H7 (cell line): ENCODE results near the gene CHCHD3. TPM values are rescaled to one million over a fixed set of nuclear protein-coding genes. Genes with fewer than 3 reads are reported as not detected.

Source experiments
- DNase-seq: peaks from one replicate; pipeline ENCODE4 v3.0.0; 2012
- H3K27me3 ChIP-seq: 2 replicates; pipeline ENCODE4 v1.6.0; 2011; ENCODE audit warnings: mild to moderate bottlenecking, low read length; ENCODE audit not compliant: control insufficient read depth, insufficient read depth
- H3K36me3 ChIP-seq: replicated peaks from 2 replicates; pipeline ENCODE4 v1.5.1; 2011; ENCODE audit warnings: low read length; ENCODE audit not compliant: control insufficient read depth, insufficient read depth
- H3K4me3 ChIP-seq: 2 replicates; pipeline ENCODE4 v1.5.1; 2011; ENCODE audit warnings: low read depth, mild to moderate bottlenecking, control low read depth, low read length, moderate library complexity; ENCODE audit not compliant: insufficient read depth
- total RNA-seq: library from RNA; depleted of rRNA; stranded (reverse); fragments of >200 nt; shearing (Covaris generic); gene quantifications from 2 replicates; pipeline ENCODE4 v1.2.3, GENCODE V29; 2014

Gene CHCHD3
- total RNA-seq, 1 experiment from 2014 or later = 121 TPM

DNA sequence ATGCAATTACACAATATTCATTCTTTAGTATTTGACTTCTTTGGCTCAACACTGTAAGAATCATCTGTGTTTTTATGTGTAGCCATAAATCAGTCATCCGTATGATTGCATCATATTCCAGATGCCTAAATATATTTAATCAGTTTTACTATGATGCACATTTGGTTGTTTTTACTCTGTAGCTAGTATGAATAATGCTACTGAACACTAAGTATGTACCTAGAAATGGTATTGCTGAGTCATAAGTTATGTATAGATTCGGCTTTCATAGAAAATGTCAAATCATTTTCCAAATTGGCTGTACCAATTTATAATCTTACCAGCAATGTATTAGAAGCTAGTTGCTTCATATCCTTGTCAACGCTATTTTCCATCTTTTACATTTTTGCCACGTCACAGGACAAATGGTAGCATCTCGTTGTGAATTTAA lies 308.3 kb downstream of the CHCHD3 start:
- H3K4me3 ChIP-seq = no peak overlapping the region
- no peak for DNase-seq
- H3K27me3 ChIP-seq = no peaks in the 10 kb centered on the region
- H3K36me3 ChIP-seq = no peaks in the 10 kb centered on the region

DNA sequence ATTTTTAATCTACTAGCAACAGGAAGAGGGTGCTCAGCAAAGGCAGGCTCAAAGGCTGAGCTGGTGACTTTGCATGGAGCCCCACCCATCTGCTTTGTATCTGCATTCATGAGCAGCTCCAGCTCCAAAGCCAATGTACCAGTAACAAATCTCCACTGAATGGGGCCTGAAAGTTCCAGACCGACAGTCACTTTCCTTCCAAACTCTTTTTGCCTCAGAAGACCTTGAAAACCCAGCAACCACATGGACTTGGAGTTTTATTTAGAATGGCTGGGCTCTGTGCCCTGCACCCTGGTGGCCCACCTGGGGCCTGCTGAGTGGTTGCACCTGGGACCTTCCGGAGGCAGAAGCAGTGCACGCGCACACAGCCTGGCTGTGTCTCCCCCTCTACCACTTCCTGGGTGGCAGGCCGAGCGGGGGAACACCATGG lies 310.6 kb downstream of the CHCHD3 start:
- no peak for DNase-seq
- H3K4me3 ChIP-seq = no peak overlapping the region
- no peaks in the 10 kb centered on the region for H3K27me3 ChIP-seq
- no peaks in the 10 kb centered on the region for H3K36me3 ChIP-seq

DNA sequence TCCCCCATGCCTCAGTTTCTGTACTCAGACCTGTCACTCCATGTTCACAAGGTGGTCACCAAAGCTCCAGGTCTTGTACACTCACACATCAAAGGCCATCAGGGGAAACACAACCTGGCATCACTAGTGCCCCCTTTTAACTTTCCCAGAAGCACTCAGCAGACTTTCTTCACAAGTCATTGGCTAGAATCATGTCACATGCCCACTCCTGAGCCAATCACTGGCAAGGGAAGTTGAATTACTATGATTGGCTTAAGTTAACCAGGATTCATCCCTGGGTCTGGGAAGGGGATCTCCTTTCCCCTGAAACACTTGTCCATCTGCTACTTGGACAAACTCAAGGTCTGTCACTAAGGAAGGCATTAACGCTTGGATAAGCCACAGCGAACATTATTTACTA lies 311.8 kb downstream of the CHCHD3 start:
- no peak for DNase-seq
- H3K36me3 ChIP-seq = no peaks in the 10 kb centered on the region
- no peaks in the 10 kb centered on the region for H3K27me3 ChIP-seq
- no peak overlapping the region for H3K4me3 ChIP-seq

DNA sequence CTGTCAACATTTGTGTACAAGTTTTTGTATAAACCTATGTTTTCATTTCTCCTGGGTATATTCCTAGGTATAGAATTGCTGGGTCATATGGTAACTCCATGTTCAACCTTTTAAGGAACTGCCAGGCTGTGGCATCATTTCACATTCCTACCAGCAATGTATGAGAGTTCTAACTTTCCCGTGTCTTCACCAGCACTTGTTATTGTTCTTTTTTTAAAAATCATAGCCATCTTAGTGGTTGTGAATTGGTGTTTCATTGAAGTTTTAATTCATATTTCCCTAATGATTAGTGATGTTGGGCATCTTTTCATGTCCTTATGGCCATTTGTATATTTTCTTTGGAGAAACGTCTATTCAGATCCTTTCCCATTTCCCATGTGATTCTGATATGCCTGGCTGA lies 312.6 kb downstream of the CHCHD3 start:
- no peaks in the 10 kb centered on the region for H3K27me3 ChIP-seq
- H3K4me3 ChIP-seq = no peak overlapping the region
- no peaks in the 10 kb centered on the region for H3K36me3 ChIP-seq
- no peak for DNase-seq

DNA sequence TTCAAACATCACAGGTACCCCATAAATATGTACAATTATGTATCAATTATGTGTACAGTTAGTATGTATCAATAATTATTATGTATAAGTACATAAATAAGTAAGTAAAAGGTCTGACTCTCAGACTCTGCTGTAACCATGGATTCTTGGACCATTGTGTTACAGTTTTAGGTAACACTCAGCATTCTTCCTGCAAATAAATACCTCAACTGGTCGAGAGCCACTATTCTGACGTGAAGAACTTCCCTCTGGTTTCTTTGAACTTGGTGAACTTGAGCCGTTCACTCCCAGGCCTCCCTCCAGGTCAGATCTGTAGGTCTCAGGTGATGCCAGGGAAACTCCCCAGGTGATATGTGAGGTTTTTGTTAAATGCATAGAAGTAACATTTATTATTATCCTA lies 313.8 kb downstream of the CHCHD3 start:
- no peaks in the 10 kb centered on the region for H3K27me3 ChIP-seq
- no peak for DNase-seq
- H3K36me3 ChIP-seq = no peaks in the 10 kb centered on the region
- H3K4me3 ChIP-seq = no peak overlapping the region

DNA sequence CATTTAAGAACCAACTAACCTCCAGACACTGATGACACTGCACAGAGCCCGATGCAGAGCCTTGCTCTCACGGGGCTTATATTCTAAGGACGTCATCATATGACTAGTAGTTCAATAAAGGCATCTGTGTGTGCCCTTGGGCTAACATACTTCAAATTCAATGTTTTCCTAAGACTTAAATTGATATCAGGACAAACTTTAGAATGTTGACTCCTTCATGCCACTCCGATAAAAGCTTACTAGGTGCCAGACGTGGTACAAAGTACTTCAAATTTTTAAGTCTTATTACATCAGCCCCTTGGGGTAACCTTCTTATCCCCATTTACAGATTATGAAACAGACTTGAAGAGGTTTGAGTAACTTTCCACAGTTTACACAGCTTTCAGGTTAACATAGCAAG lies 314.5 kb downstream of the CHCHD3 start:
- Histone ChIP-seq H3K4me3 (no peak overlapping the region), H3K27me3 (no peaks in the 10 kb centered on the region), H3K36me3 (no peaks in the 10 kb centered on the region)
- DNase-seq = no peak

DNA sequence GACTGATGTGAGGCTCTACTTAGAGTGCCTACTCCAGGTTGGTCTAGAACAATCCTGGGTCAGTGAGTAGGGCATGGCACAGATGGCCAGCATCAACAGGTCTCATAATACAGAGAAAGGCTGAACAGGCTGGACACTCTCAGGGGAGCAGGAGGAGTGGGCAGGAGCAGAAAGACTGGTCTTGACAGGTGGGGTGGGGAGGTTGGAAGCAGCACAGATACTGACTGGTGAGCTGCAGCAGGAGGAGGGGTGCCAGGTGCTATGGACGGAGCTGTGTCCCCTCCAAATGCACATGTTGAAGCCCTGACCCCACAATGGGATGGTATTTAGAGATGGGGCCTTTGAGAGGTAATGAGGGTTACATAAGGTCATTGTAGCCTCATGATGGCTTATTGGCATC lies 315.2 kb downstream of the CHCHD3 start:
- DNase-seq = no peak
- H3K36me3 ChIP-seq = no peaks in the 10 kb centered on the region
- no peak overlapping the region for H3K4me3 ChIP-seq
- no peaks in the 10 kb centered on the region for H3K27me3 ChIP-seq

DNA sequence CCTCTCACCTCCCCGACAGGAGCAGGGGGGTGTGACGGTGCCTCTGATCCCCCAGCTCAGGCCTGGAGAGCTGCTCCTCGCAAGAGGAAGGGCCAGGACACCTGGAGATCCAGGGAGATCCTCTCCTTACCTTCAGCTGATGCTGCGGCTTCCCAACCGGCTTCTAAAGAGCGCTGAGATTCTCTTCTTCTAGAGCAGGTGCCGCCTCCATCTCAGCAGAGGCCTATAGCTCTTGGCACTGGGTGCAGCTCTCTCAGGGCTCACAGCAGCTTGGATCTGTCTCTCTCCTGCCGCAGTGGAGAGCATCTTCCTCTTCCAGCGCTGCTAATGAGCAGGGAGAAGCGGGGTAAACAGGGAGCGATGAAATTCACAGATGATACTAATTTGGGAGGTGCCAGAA lies 316.0 kb downstream of the CHCHD3 start:
- Histone ChIP-seq H3K27me3 (no peaks in the 10 kb centered on the region), H3K4me3 (no peak overlapping the region), H3K36me3 (no peaks in the 10 kb centered on the region)
- DNase-seq = no peak

DNA sequence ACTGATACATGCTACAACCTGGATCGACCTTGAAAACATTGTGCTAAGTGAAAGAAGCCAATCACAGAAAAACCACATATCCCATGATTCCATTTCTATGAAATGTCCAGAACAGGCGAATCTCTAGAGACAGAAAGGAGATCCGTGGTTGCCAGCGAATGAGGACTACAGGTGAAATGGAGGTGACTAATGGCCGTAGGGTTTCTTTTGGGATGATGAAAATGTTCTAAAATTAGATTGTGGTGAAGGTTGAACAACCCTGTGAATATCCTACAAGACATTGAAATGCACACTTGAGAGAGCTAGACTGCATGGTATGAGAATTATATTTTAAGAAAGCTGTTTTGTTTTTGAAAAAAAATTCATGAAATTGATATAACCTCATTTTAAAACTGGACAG lies 317.1 kb downstream of the CHCHD3 start:
- H3K36me3 ChIP-seq = no peaks in the 10 kb centered on the region
- no peak for DNase-seq
- H3K4me3 ChIP-seq = no peak overlapping the region
- H3K27me3 ChIP-seq = no peaks in the 10 kb centered on the region

DNA sequence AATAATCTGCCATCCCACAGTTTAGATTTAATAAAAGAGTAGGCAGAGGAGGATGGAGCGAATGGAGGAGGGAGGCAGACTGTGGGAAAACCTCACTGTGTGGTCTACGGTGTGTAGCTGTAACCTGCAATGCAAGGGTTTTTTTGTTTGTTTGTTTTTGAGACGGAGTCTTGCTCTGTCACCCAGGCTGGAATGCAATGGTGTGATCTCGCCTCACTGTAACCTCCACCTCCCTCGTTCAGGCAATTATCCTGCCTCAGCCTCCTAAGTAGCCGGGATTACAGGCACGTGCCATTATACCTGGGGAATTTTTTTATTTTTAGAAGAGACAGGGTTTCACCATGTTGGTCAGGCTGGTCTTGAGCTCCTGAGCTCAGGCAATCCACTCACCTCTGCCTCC lies 321.0 kb downstream of the CHCHD3 start:
- DNase-seq = no peak
- no peak overlapping the region for H3K4me3 ChIP-seq
- no peaks in the 10 kb centered on the region for H3K27me3 ChIP-seq
- H3K36me3 ChIP-seq = no peaks in the 10 kb centered on the region

DNA sequence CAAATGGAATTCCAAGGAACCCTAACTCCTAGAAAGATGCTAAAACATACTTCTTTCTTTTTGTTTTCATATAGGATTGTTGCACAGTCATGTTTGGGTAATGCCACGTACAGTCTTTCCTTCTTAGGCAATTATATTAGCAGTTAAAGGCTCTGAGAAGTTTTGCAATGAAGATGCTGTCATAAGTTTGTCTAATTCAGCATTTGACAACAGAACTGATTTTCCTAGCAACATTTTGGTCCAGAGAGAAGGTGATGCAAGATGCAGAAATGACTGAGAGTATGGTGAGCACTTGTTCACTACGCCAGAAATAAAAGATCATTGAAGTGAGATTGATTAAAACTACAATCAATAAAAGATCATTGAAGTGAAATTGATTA lies 321.7 kb downstream of the CHCHD3 start:
- DNase-seq = no peak
- Histone ChIP-seq H3K27me3 (no peaks in the 10 kb centered on the region), H3K36me3 (no peaks in the 10 kb centered on the region)

DNA sequence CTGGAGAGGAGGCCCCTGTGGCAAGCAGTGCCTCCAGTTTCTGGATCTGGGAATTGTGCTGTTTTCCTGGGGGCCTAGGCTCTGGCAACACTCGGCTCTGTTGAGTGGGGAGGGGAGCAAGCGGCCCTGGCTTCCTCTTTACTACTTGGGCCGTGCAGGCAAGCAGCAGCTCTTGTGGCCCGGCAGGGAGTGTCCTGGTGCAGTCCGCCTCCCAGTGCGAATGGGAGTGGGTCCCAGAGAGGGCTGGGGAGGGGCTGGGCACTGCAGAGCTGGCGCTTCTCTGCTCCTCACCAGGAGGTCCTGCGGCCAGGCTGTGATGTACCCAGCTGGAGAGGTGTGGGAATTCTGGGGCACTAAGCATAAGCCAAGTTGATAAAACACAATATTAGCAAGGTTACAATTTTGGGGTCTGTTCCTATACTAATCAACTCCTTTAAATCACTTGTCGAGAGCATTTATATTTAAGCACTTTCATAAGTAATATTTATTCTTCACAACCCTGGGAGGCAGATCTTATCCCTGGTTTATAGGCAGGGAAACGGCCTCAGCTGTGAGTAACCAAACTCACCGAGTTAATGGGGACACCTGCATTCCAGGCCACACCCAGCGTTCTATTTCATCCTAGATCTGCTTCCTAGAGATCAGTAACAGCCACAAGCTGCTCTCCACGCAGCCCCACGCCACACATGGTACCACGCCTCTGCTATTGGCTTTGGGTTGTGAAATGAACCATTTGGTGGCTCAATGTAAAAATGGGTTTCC lies 322.2 kb downstream of the CHCHD3 start:
- Histone ChIP-seq H3K4me3 (no peak overlapping the region), H3K27me3 (no peaks in the 10 kb centered on the region), H3K36me3 (no peaks in the 10 kb centered on the region)
- peak; percentile 50 for DNase-seq

More for the DNA sequence above, 321.7 kb downstream of the CHCHD3 start:
- no peak overlapping the region for H3K4me3 ChIP-seq

DNA sequence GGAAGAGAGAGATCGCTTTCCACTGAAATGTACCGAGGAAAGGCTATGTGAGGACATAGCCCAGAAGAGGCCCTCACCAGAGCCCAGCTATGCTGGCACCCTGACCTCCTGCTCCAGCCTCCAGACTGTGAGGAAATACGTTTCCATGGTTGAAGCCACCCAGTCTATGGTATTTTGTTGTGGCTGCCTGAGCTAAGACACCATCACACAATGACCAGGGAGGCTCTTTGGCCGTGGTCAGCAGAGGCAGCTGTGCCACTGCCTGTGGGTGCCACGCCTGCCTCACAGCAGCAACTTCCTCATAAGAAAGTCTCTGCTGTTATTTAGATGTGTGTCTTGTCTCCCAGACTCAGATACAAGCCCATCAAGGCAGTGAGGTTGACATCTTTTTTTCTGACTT lies 322.9 kb downstream of the CHCHD3 start:
- Histone ChIP-seq H3K27me3 (no peaks in the 10 kb centered on the region), H3K36me3 (no peaks in the 10 kb centered on the region), H3K4me3 (no peak overlapping the region)
- DNase-seq = no peak

DNA sequence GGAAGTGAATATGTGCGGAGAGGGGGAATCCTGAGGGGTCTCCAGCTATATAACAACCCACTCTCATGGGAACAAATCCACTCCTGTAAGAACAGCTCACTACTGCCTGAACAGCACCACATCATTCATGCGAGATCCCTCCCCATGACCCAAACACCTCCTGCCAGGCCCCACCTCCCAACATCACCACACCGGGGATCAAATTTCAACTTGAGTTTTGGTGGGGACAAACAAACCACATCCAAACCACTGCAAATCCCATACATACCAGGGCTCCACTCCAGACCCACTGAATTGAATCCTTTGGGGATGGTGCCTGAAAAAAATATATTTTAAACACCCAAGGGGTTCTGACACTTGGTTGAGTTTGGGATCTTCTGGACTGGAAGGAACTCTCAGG lies 324.1 kb downstream of the CHCHD3 start:
- no peak for DNase-seq
- no peaks in the 10 kb centered on the region for H3K36me3 ChIP-seq
- no peak overlapping the region for H3K4me3 ChIP-seq
- no peaks in the 10 kb centered on the region for H3K27me3 ChIP-seq

DNA sequence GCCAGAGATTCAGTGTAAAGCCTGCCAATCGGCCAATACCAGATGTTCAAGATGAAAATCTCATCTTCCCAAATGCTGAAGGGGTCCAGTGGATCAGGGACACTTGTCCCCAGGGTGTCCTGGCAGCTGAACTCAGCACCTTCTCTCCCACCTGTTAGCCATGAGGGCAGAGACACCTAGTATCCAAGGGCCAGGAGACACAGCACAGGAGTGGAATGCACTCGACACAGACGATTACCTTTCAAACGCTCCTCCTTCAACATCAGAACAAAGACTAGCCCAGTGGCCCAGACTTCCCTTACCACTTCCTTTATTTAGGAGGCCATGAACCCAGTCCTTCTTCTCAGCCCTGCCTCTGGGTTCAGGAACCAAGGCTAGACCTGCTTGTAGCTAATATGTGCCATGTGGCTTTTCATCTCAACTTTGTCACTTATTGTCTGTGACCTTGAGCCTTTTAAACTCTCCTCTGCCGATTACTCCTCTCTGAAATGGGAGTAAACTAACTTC lies 325.4 kb downstream of the CHCHD3 start:
- Histone ChIP-seq H3K4me3 (no peak overlapping the region), H3K27me3 (no peaks in the 10 kb centered on the region), H3K36me3 (no peaks in the 10 kb centered on the region)
- no peak for DNase-seq
